Effector memory CD8-positive, alpha-beta T cell (primary cell): ENCODE results near the gene CBFB.
"Not testable (repeated sequence)": the region's sequence is repeated elsewhere in the genome, so short reads cannot be mapped to it uniquely, and the experiment has no call there.

Source experiments
- ATAC-seq: fragments of 150-1000 bp; cut with Tn5 transposase; replicated peaks from 2 replicates; pipeline ENCODE4 v1.10.0; 2021; ENCODE audit warnings: mild to moderate bottlenecking, moderate library complexity
- DNase-seq, 3 experiments: peaks; one replicate each; pipeline ENCODE4 v3.0.0; 2021
- H3K27ac Mint-ChIP-seq, 2 donors: one replicate each; pipeline ENCODE4 v1.8.0; 2022; ENCODE audit warnings: mild to moderate bottlenecking in 2 of 2, mixed read lengths in 2 of 2, moderate library complexity in 2 of 2
- H3K27me3 Mint-ChIP-seq, 2 donors: one replicate each; pipeline ENCODE4 v1.8.0; 2022; ENCODE audit warnings: mixed read lengths in 2 of 2
- H3K36me3 Mint-ChIP-seq: one replicate; pipeline ENCODE4 v1.8.0; 2022; ENCODE audit warnings: mild to moderate bottlenecking, moderate library complexity, mixed read lengths; ENCODE audit not compliant: insufficient read depth
- H3K4me1 Mint-ChIP-seq, 2 donors: one replicate each; pipeline ENCODE4 v1.8.0; 2022; ENCODE audit warnings: low read depth in 2 of 2, mixed read lengths in 2 of 2
- H3K4me3 Mint-ChIP-seq, 2 donors: one replicate each; pipeline ENCODE4 v1.8.0; 2022; ENCODE audit warnings: mild to moderate bottlenecking in 2 of 2, mixed read lengths in 2 of 2, moderate library complexity in 2 of 2
- H3K9me3 Mint-ChIP-seq, 2 donors: one replicate each; pipeline ENCODE4 v1.8.0; 2022; ENCODE audit warnings: mixed read lengths in 2 of 2

The CBFB gene

DNA sequence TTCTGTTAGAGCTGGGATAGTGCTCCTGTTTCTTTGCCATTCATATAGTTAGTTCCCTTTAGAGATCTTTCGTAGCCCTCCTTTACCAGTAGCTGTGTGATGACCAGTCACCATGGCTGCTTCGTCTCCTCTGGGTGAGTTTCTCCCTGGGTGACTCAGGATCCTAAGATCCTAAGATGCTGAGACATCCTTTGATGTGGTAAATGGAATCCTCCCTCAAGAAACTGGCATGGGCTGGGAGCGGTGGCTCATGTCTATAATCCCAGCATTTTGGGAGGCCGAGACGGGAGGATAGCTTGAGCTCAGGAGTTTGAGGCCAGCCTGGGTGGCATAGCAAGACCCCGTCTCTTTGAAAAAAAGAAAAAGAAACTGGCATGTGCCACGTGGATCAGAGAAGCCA lies 86.7 kb downstream of the CBFB start:
- no peak for ATAC-seq
- Mint-ChIP-seq H3K27me3 (no peaks in the 10 kb centered on the region), H3K4me3 (no peak overlapping the region), H3K9me3 (no peaks in the 10 kb centered on the region), H3K4me1 (peaks cover 26 to 40% of the 10 kb centered on the region in 2 donors), H3K27ac (peak overlapping the region in 1 of 2 donors; percentile 31), H3K36me3 (peaks cover 21% of the 10 kb centered on the region)
- no peak for DNase-seq

- DNase-seq (no peak), ATAC-seq (no peak)
- no peaks in the 10 kb centered on the region for H3K9me3 Mint-ChIP-seq
- H3K36me3 Mint-ChIP-seq: peaks cover 23% of the 10 kb centered on the region
- peaks cover 18 to 32% of the 10 kb centered on the region in 2 donors for H3K4me1 Mint-ChIP-seq
- no peaks in the 10 kb centered on the region for H3K27me3 Mint-ChIP-seq
- peak overlapping the region; percentile 31 to 46 for H3K27ac Mint-ChIP-seq
- H3K4me3 Mint-ChIP-seq: no peak overlapping the region
These were observed 87.7 kb downstream of the CBFB start for GRCh38 chr16:67116388-67117311.

DNA sequence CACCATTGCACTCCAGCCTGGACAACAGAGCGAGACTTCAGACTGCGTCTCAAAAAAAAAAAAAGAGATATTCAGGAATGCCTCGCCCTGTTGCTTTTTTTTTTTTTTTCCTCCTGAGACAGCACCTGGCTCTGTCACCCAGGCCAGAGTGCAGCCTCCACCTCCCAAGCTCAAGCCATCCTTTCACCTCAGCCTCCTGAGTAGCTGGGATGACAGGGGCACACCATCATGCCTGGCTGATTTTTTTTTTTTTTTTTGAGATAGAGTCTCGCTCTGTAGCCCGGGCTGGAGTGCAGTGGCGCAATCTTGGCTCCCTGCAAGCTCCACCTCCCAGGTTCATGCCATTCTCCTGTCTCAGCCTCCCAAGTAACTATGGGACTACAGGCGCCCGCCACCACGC lies 88.8 kb downstream of the CBFB start:
- no peaks in the 10 kb centered on the region for H3K27me3 Mint-ChIP-seq
- H3K36me3 Mint-ChIP-seq: peaks cover 30% of the 10 kb centered on the region
- ATAC-seq (no peak), DNase-seq (no peak)
- H3K4me3 Mint-ChIP-seq: no peak overlapping the region
- peaks cover 11 to 24% of the 10 kb centered on the region in 2 donors for H3K4me1 Mint-ChIP-seq
- no peak overlapping the region for H3K27ac Mint-ChIP-seq
- H3K9me3 Mint-ChIP-seq: no peaks in the 10 kb centered on the region

GRCh38 chr16:67120025-67120424 lies 91.1 kb downstream of the CBFB start:
- peaks cover 44% of the 10 kb centered on the region for H3K36me3 Mint-ChIP-seq
- ATAC-seq (no peak), DNase-seq (no peak)
- no peaks in the 10 kb centered on the region for H3K9me3 Mint-ChIP-seq
- H3K4me1 Mint-ChIP-seq: peaks cover 7 to 15% of the 10 kb centered on the region in 2 donors
- H3K27me3 Mint-ChIP-seq: no peaks in the 10 kb centered on the region
- H3K27ac Mint-ChIP-seq: peak overlapping the region in 1 of 2 donors; percentile 28
- no peak overlapping the region for H3K4me3 Mint-ChIP-seq

GRCh38 chr16:67122799-67123198 lies 93.8 kb downstream of the CBFB start:
- not testable (repeated sequence) for H3K27me3 Mint-ChIP-seq, ATAC-seq, H3K27ac Mint-ChIP-seq, H3K4me3 Mint-ChIP-seq, H3K9me3 Mint-ChIP-seq, DNase-seq
- H3K36me3 Mint-ChIP-seq: peaks cover 54% of the 10 kb centered on the region
- H3K4me1 Mint-ChIP-seq: peaks cover 2 to 12% of the 10 kb centered on the region in 2 donors

DNA sequence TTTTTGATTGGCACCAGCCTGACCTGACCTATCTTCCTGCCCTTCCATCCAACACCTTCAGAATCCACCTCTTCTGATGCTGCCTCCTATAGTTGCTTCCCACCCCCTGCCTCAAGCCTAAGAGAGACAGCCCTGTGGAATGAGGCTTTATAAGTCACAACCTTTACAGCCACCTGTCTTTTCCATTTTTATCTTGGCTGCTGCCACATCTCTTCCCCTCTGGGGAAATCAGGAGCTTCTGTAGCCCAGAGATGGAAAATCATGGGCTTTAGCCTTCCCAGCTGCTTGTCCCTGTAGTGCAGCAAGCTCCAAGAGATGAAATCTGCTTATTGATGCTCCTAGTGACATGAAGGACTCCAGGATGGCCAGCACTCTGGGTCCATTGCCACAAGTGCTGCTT lies 99.5 kb downstream of the CBFB start:
- peaks cover 45% of the 10 kb centered on the region for H3K36me3 Mint-ChIP-seq
- ATAC-seq: no peak
- H3K9me3 Mint-ChIP-seq: no peaks in the 10 kb centered on the region
- no peaks in the 10 kb centered on the region for H3K27me3 Mint-ChIP-seq
- H3K27ac Mint-ChIP-seq: no peak overlapping the region
- DNase-seq: no peak
- H3K4me1 Mint-ChIP-seq: peaks cover 0 to 8% of the 10 kb centered on the region in 2 donors
- H3K4me3 Mint-ChIP-seq: no peak overlapping the region

DNA sequence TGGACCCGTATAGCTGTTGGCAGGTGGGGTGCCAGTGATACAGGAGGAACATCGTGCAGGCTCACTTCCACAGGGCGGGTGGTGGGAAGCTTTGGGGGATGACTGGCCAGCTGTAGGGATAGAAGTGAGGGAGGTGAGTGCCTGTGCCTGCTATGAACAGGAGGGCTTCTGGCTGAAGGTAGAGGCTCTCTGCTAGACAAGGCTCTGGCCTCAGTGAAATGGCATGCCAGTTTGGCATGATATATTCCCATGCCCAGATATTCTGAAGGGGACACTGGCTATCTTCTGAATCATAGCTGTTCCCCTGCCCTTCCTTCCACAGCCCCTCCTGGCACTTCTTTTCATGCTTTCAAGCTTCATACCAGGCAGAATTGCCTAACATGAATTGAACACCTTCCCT lies 99.9 kb downstream of the CBFB start:
- H3K27me3 Mint-ChIP-seq: no peaks in the 10 kb centered on the region
- H3K4me1 Mint-ChIP-seq: peaks cover 0 to 4% of the 10 kb centered on the region in 2 donors
- H3K4me3 Mint-ChIP-seq: no peak overlapping the region
- peaks cover 45% of the 10 kb centered on the region for H3K36me3 Mint-ChIP-seq
- DNase-seq (no peak), ATAC-seq (no peak)
- no peak overlapping the region for H3K27ac Mint-ChIP-seq
- no peaks in the 10 kb centered on the region for H3K9me3 Mint-ChIP-seq

DNA sequence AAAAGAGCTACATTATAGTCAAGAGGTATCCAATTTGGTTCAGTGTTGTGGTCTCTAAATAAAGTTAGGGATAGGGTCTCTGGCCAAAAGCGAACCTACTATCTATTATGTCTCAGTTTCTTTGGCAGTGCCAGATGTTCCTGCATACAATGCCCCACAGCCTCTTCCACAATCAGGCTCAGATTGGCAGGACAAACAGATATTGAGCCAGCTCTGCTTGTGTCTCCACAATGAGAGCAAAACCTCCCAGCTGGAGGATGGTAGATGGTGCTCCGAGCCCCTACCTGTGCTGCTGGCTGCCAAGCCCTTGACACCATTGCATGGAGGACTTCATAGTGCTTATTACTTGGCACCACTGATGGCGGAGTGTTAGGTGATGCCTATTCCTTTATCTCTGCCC lies 100.5 kb downstream of the CBFB start:
- Mint-ChIP-seq H3K4me3 (no peak overlapping the region), H3K27ac (no peak overlapping the region), H3K27me3 (no peaks in the 10 kb centered on the region), H3K9me3 (no peaks in the 10 kb centered on the region), H3K36me3 (peaks cover 44% of the 10 kb centered on the region), H3K4me1 (peaks cover 0 to 4% of the 10 kb centered on the region in 2 donors)
- no peak for ATAC-seq
- no peak for DNase-seq

- Mint-ChIP-seq H3K36me3 (peaks cover 72% of the 10 kb centered on the region), H3K4me3 (no peak overlapping the region), H3K27me3 (no peaks in the 10 kb centered on the region), H3K9me3 (no peaks in the 10 kb centered on the region), H3K27ac (no peak overlapping the region), H3K4me1 (no peaks in the 10 kb centered on the region)
- DNase-seq (no peak), ATAC-seq (no peak)
These were observed 108.7 kb downstream of the CBFB start for GRCh38 chr16:67137605-67138004.

- H3K4me1 Mint-ChIP-seq: no peaks in the 10 kb centered on the region
- ATAC-seq: no peak
- no peak overlapping the region for H3K4me3 Mint-ChIP-seq
- H3K36me3 Mint-ChIP-seq: peaks cover 56% of the 10 kb centered on the region
- DNase-seq: no peak
- H3K27ac Mint-ChIP-seq: no peak overlapping the region
- H3K9me3 Mint-ChIP-seq: no peaks in the 10 kb centered on the region
- H3K27me3 Mint-ChIP-seq: no peaks in the 10 kb centered on the region
These were observed 112.4 kb downstream of the CBFB start for GRCh38 chr16:67141391-67141790.

- DNase-seq: no peak
- no peak overlapping the region for H3K27ac Mint-ChIP-seq
- H3K27me3 Mint-ChIP-seq: no peaks in the 10 kb centered on the region
- H3K36me3 Mint-ChIP-seq: peaks cover 47% of the 10 kb centered on the region
- H3K4me1 Mint-ChIP-seq: no peaks in the 10 kb centered on the region
- no peak overlapping the region for H3K4me3 Mint-ChIP-seq
- H3K9me3 Mint-ChIP-seq: no peaks in the 10 kb centered on the region
- ATAC-seq: no peak
These were observed 113.4 kb downstream of the CBFB start for GRCh38 chr16:67142342-67142741.

GRCh38 chr16:67144943-67145342 lies 116.0 kb downstream of the CBFB start:
- H3K4me3 Mint-ChIP-seq: no peak overlapping the region
- peaks cover 0 to 4% of the 10 kb centered on the region in 2 donors for H3K4me1 Mint-ChIP-seq
- H3K9me3 Mint-ChIP-seq: no peaks in the 10 kb centered on the region
- H3K27me3 Mint-ChIP-seq: no peaks in the 10 kb centered on the region
- ATAC-seq: no peak
- no peak overlapping the region for H3K27ac Mint-ChIP-seq
- DNase-seq: no peak
- peaks cover 37% of the 10 kb centered on the region for H3K36me3 Mint-ChIP-seq

GRCh38 chr16:67145746-67146145 lies 116.8 kb downstream of the CBFB start:
- no peak for ATAC-seq
- no peak for DNase-seq
- Mint-ChIP-seq H3K27ac (no peak overlapping the region), H3K27me3 (no peaks in the 10 kb centered on the region), H3K4me3 (no peak overlapping the region), H3K36me3 (peaks cover 32% of the 10 kb centered on the region), H3K4me1 (peaks cover 0 to 4% of the 10 kb centered on the region in 2 donors), H3K9me3 (no peaks in the 10 kb centered on the region)
